GM18498 (cell line): ENCODE measurements around the gene ZNF318.
"Not testable (repeated sequence)": the region's sequence is repeated elsewhere in the genome, so short reads cannot be mapped to it uniquely, and the experiment has no call there.

Source experiments
- ATAC-seq: cut with Tn5 transposase; IDR thresholded peaks from one replicate; pipeline ENCODE4 v1.9.1; 2021; ENCODE audit warnings: mild to moderate bottlenecking, moderate library complexity; ENCODE audit not compliant: unreplicated experiment

ZNF318 gene

GRCh38 chr6:43369174-43370002 lies at the start of gene ZNF318:
Gene ZNF318, minus strand, starts transcription at chr6:43369647. Its CDS starts 282 bp downstream, at chr6:43369365.
- ATAC-seq, result peak; percentile 88

DNA sequence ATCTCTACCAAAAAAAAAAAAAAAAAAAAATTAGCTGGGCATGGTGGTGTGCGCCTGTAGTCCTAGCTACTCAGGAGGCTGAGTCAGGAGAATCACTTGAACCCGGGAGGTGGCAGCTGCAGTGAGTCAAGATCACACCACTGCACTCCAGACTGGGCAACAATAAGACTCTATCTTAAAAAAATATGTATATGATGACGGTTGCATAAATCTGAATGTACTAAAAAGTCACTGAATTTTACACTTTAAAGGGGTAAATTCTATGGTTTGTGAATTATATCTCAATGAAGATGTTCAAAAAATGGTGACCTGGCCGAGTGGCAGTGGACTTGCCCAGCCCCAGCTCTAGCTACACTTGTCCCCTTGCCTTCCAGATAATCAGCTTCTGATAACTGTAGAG lies 47.5 kb upstream of the ZNF318 start:
- no peak for ATAC-seq

GRCh38 chr6:43415275-43415674 lies 45.8 kb upstream of the ZNF318 start:
- not testable (repeated sequence) for ATAC-seq

- ATAC-seq, result no peak
Measured at GRCh38 chr6:43413002-43413401, 43.6 kb upstream of the ZNF318 start.

GRCh38 chr6:43412541-43412940 lies 43.1 kb upstream of the ZNF318 start:
- ATAC-seq, result no peak

DNA sequence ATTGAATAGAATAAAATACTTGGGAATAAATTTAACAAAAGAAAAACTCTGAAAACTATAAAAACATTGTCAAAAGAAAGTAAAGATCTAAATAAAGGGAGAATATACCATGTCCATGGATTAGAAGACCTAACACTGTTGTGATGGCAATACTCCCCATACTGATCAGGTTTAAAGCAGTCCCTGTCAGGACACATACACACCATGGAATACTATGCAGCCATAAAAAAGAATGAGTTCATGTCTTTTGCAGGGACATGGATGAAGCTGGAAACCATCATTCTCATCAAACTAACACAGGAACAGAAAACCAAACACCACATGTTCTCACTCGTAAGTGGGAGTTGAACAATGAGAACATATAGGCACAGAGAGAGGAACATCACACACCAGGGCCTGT lies 41.3 kb upstream of the ZNF318 start:
- not testable (repeated sequence) for ATAC-seq

- ATAC-seq, result no peak
Measured at GRCh38 chr6:43408259-43408658, 38.8 kb upstream of the ZNF318 start.

GRCh38 chr6:43407296-43407695 lies 37.8 kb upstream of the ZNF318 start:
- ATAC-seq, result no peak

DNA sequence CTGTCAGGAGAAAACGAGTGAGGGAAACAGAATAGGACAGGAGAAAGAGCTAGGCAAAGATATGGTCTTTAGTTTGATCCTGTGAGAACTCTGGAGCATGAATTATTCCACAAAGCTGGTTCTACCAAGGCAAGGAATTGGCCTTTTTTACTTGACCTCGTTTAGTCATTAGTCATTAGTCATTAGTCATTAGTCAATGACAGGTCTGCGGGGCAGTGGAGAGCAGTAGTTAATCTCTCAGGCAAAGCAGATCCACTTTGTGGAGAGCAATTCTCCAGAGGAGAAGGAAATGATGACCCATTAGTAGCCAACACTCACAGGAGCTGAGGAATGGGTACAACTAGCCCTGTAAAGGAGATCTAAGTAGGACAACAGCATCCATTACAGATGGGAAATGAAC lies 35.9 kb upstream of the ZNF318 start:
- no peak for ATAC-seq

GRCh38 chr6:43402820-43403219 lies 33.4 kb upstream of the ZNF318 start:
- ATAC-seq, result no peak

DNA sequence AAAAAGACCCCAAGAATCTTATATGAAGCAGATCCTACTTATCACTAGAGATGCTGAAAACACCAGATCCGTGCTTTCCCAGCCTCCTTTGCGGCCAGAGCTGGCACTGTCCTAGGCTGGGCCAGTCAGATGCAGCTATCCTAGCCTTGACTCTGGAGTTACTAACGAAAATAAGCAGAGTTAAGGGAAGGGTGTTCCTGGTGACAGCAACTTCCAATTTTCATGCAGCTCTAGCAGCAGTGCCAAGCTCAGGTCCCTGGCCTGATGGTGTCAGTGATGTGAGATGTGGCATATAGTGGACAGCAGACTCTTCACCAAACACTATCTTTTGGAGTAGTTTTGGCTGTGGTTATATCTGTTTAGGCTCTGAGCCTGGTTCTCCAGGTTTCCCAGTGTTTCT lies 32.3 kb upstream of the ZNF318 start:
- no peak for ATAC-seq

GRCh38 chr6:43399932-43400487 lies 30.6 kb upstream of the ZNF318 start:
- no peak for ATAC-seq

DNA sequence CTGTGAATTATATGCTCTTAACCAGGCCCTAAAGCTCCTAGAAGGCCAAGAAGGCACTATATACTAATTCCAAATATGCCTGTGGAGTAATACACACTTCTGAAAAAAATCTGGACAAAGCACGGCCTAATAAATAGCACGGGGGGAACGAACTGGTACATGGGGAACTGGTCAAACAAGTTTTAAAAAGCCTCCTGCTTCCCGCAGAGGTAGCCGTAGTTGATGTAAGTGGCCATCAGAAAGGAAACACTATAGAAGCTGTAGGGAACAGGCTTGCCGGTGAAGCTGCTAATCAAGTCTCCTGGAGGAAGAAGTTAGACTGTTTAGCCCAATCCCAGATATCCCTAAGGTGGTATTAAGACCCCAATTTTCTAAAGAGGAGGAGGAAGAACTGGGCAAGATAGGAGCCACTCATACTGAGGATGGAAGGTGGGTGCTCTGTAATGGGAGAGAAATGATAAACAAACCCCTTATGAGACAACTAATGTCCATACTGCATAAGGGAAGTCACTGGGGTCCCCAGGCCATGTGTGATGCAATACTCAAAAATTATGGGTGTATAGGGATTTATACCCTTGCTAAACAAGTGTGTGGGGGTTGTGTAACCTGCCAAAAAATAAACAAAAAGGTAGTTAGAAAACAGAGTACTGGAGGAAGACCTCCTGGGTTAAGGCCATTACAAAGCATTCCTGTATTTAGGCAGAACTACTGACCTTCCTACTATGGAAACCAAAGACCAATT lies 27.1 kb upstream of the ZNF318 start:
- ATAC-seq, result no peak

GRCh38 chr6:43395776-43396175 lies 26.3 kb upstream of the ZNF318 start:
- ATAC-seq, result no peak

DNA sequence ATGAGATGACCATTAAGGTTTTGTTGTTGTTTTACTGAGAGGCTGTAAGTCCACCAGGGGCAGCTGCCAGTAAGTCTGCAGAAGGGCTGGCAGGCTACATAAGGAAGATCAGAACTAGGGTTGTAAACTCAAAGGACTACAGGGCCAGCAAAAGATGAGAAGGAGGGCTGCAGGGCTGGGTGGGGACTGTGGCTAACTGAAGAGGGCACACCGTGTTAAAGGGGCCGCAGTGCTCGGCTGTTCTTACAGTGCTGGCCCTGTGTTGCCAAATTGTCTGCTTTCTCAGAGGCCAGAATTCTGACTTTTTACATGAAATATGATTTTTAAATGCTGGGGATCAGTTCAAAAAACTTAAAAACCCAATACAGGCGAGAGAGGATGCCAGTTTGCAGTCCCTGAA lies 25.5 kb upstream of the ZNF318 start:
- no peak for ATAC-seq

- no peak for ATAC-seq
Measured at GRCh38 chr6:43393602-43394001, 24.2 kb upstream of the ZNF318 start.

GRCh38 chr6:43393133-43393532 lies 23.7 kb upstream of the ZNF318 start:
- not testable (repeated sequence) for ATAC-seq

DNA sequence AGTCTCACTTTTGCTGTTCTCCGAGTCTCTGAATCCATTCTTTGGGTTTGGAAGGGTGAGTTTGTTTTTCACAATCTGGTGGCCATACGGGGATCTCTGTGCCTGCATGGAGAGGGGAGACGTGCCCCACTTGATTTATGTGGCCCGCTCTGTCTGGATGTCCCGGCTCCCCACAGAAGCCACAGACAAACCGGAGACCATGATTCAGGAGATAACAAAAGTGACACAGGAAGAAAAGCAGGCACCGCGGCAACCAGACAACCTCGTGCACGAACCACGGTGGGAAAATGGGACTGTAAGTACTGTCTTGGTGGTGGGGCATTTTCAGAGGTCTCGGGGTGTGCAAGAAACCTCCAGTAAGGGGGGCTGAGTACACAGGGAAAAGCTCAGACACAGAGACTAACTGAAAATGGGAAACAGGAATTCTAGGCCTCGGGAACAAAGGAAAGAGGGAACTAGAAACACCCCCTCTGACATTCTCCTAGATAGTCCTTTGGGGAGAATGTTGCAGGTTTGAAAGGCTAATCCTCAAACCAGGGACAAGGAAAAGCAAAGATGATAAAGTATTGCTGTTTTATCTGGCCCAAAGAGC lies 22.1 kb upstream of the ZNF318 start:
- ATAC-seq, result no peak

DNA sequence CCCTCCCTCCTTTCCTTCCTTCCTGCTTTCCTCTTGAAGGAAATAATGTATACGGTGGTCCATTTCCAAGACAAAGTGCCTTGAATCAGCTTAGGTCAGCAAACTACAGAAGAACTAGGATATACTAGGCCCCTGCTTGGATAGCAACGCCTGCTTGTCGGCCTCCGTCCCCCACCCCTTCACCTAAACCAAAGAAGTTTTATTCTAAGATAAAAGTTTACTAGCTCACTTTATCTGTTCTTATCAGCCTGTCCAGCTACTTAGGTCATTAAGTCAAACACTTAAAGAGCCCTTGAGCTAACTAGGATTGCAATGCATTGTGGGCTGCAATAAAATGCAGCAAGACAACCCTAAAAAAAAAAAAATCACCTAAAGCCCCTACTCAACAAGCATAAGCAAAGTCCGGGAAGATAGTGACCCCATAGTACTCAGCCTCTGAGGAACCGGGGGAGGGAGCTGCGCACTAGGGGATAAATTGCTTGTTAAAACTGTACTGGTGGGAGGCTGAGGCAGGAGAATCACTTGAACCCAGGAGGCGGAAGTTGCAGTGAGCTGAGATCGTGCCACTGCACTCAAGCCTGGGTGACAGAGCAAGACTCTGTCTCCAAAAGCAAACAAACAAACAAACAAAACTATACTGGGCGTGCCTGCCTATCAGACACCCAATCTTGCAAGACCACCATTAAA lies 21.4 kb upstream of the ZNF318 start:
- not testable (repeated sequence) for ATAC-seq

DNA sequence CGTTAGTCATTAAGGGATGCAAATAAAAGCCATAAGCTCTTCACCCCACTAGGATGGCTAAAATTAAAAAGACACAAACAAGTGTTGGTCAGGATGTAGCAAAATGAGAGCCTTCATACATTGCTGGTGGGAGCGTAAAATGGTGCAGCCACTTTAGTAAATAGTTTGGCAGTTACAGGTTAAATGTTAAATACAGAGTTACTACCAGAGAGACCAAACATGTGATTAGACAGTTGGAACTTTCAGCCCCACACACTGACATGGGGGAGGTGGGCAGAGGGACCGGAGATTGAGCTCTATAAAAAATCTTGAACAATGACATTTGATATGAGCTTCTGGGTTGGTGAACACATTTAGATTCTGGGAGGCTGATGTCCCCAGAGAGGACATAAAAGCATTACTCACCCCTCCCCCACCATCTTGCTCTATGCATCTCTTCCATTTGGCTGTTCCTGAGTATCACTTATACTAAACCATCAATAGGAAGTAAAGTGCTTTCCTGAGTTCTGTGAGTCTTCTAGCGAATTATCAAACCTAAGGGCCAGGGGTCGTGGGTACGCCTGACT lies 20.4 kb upstream of the ZNF318 start:
- ATAC-seq, result no peak

GRCh38 chr6:43386492-43386891 lies 17.0 kb upstream of the ZNF318 start:
- no peak for ATAC-seq
